AG09319 (cell line): ENCODE data around the gene TMEM235.

Experiments
- DNase-seq: peaks from one replicate; pipeline ENCODE4 v3.0.0-alpha.2; 2010; ENCODE audit warnings: low read depth; ENCODE audit errors: extremely low read depth
- TF ChIP-seq, protein P1 (sequence below): IDR thresholded peaks from 2 replicates; pipeline ENCODE4 v1.5.1; 2011; ENCODE audit warnings: low read depth, mild to moderate bottlenecking, inconsistent platforms, low read length, moderate library complexity

TMEM235 gene

DNA sequence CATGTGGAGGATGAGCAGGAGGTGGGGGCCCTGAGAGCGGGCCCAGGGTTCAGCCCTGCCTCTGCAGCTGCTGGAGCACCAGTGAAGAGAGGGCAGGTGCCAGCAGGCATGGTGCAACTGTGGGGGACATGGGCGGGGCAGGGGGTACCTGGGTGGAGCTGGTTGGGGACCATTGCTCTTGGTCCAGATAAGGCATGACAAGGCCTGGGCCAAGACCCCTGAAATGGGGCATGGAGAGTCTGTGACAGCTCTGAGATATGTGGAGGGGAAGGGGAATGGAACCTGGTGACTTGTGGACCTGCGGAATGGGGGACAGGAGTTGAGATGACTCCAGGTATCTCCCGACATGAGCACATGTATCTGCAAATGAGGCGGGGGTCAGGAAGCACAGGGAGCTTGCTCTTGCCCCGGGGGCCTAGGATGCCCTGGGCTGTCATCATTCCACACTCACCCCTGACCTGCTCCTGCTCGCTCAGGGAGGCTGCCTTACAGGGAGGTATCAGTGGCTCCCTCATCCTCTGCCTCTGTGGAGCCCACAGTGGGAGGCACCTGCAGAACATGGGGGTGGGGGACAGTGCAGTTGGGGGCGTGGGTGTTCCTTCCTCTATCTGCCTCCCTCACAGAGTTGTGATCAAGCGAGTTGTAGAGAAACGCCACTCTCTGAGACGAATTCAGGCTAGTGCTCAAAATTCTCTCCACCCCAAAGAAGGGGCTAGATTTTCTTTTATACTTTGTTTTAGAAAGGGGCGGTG, 40.2 kb downstream of the TMEM235 start:
- TF ChIP-seq, protein P1, sequence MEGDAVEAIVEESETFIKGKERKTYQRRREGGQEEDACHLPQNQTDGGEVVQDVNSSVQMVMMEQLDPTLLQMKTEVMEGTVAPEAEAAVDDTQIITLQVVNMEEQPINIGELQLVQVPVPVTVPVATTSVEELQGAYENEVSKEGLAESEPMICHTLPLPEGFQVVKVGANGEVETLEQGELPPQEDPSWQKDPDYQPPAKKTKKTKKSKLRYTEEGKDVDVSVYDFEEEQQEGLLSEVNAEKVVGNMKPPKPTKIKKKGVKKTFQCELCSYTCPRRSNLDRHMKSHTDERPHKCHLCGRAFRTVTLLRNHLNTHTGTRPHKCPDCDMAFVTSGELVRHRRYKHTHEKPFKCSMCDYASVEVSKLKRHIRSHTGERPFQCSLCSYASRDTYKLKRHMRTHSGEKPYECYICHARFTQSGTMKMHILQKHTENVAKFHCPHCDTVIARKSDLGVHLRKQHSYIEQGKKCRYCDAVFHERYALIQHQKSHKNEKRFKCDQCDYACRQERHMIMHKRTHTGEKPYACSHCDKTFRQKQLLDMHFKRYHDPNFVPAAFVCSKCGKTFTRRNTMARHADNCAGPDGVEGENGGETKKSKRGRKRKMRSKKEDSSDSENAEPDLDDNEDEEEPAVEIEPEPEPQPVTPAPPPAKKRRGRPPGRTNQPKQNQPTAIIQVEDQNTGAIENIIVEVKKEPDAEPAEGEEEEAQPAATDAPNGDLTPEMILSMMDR = no peak
- DNase-seq = no peak

DNA sequence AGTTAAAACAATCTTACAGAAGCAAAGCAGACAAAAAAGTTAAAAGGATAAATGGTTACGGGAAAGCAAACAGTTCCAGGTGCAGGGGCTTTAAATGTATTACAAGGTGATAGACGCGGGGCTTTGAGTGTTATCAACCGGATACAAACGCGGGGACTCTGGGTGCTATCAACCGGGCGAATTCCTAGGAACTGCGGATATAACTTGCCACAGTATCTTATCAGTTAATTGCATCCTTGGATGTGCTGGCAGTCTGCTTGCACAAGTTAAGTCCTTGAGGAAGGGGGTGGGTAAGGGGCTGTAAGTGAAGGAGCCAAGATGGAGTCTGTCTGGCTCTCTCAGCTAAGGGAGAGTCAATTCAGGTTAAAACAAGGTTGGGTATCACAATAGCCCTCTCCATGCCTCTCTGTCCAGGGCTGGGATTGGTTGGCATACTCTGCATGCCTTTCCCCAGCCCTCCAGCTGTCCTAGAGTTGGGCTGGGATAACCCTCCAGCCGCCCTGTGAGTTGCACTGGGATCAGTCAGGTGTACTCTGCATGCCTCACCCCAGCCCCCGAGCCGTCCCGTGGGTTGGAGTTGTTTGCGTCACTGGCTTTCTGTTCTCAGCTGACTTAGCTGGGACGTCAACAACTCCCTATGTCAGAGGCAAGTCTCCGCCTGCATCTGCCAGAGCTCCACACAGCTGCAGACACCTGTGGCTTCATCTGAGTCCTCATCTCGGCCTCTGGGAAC, 40.9 kb downstream of the TMEM235 start:
- no peak for DNase-seq
- TF ChIP-seq, protein P1 = no peak

DNA sequence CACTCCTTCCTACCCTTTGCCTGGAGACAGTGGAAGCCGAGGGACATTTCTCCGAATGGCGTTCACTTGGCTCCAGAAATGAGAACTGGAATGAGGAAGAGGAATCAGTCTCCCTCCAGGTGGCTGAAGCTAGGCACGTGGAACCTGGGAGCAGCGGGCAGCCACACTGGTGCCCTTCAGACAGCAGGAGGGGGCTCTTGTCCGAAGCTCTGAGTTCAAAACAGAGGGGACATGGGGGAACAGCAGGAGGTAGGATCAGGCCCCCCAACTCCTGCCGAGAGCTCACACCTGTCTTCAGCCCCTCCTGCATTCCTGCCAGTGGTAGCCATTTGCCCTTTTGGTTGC, 41.5 kb downstream of the TMEM235 start:
- DNase-seq = no peak
- TF ChIP-seq, protein P1 = no peak

DNA sequence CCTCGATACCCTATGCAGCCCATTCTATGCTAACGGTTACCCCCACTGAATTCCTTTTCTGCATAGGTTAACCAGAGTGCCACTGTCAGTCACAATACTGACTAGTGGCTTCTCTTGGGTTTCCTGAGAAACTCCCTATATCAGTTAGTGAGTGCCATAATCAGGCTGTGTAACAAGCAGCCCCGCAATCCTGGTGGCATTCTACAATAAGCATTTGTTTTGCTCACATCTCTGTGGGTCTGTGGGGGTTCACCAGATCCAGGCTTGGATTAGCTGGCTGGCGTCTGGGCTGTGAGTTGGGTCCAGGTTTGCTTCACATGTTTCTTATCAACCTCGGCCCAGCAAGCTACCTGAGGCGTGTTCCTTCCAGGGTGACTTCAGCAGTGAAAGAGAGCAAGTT, 42.4 kb downstream of the TMEM235 start:
- TF ChIP-seq, protein P1 = no peak
- DNase-seq = no peak

DNA sequence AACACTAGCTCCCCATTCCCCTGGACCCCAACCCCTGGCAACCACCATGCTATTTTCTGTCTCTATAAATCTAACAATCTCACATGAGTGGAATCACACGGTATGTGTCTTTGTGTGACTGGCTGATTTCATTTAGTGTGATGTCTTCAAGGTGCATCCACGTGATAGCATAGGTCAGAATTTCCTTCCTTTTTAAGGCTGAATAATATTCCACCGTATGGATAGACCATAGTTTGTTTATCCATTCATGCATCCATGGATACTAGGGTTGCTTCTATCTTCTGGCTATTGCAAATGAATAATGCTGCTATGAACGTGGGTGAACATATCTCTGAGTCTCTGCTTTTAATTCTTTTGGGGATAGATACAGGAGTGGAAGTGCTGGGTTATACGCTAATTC, 43.9 kb downstream of the TMEM235 start:
- DNase-seq = no peak
- TF ChIP-seq, protein P1 = no peak

DNA sequence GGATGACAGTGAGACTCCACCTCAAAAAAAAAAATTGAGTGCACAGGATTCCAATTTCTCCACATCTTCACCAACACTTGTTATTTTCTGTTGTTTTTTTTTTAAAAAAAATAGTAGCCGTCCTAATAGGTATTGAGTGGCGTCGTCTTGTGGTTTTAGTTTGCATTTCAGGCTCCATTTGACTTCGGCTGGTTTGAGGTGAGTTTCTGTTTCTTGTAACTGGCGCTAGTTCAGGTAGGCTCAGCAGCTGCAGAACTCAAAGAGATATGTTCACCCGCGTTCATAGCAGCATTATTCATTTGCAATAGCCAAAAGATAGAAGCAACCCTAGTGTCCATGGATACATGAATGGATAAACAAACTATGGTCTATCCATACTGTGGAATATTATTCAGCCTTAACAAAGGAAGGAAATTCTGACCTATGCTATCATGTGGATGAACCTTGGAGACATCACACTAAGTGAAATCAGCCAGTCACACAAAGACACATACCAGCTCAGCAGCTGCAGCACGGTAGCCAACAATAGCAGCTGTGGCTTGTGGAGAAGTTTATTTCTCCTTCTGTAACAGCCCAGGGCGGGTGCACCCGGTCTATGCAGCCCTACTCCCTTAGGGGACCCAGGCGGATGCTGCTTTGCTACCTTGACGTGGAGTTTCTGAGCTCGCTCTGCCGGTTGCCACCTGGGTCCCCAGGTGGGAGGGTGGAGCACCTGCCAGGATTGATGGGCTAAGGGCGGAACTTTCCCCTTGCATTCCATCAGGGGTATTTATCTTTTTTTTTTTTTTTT, 44.9 kb downstream of the TMEM235 start:
- no peak for DNase-seq
- TF ChIP-seq, protein P1 = no peak

DNA sequence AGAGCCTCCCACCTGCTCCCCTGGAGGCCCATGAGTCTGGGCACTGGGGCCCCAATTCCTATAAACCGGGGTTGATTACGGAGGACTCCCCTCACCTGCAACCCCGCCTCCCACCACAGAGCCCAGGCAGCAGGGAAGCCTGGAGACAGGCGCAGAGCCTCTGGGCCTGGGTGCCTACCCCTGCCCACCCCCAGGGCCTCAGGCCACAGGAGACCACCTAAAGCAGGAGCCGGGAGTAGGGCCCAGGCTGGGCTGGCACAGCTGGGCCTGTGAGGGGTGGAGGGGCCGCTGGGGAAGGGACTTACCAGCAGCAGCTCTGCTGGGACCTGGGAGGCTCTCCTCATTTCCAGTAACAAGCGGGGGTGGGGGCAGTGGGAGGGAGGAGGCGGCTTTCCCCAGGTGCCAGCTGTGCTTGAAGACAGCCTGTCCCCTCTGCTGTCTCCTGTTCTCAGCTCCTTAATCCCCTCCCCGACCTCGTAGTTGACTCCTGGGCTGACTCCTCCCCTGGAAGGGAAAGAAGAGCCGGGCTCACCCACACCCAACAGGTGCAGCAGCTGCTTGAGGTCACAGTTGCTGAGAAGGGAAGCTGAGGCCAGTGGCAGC, 46.8 kb downstream of the TMEM235 start:
- no peak for DNase-seq
- TF ChIP-seq, protein P1 = no peak
